ENCODE results near the gene PLAAT2. TPM values are rescaled to one million over a fixed set of nuclear protein-coding genes. Genes with fewer than 3 reads are reported as not detected.

The PLAAT2 gene
- total RNA-seq, 1 experiment from 2014 or later, result 0.66 TPM

DNA sequence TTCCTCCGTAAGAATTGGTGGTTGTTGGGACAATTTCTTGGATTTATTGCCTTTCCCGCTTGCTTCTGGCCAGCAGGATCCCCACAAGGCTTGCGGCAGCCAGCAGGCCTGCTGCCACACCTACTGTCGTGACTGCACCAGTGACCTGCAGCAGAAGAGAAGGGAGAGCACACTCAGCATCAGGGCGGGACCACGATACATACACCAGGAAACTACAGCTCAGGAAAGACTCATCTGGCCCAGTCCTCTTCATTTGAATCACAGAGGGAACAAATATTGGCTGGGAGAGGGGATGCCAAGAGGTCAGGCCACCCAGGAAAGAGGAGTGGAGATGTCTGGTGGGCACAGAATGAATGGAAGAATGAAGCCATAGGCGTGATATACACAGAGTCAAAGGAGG, 10.3 kb downstream of the PLAAT2 start (continued):
- TF ChIP-seq, protein P1, sequence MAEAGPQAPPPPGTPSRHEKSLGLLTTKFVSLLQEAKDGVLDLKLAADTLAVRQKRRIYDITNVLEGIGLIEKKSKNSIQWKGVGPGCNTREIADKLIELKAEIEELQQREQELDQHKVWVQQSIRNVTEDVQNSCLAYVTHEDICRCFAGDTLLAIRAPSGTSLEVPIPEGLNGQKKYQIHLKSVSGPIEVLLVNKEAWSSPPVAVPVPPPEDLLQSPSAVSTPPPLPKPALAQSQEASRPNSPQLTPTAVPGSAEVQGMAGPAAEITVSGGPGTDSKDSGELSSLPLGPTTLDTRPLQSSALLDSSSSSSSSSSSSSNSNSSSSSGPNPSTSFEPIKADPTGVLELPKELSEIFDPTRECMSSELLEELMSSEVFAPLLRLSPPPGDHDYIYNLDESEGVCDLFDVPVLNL (CRISPR knock-in tag; IDR thresholded peaks at IDR 0.05; ENCODE audit: borderline replicate concordance, low read depth), result no peak
- TF ChIP-seq TEAD1 (CRISPR knock-in tag; IDR thresholded peaks at IDR 0.05), result no peak
- no peak for TF ChIP-seq ZNF263 (CRISPR knock-in tag; IDR thresholded peaks at IDR 0.05; ENCODE audit: low read depth)
- TF ChIP-seq, protein P2, sequence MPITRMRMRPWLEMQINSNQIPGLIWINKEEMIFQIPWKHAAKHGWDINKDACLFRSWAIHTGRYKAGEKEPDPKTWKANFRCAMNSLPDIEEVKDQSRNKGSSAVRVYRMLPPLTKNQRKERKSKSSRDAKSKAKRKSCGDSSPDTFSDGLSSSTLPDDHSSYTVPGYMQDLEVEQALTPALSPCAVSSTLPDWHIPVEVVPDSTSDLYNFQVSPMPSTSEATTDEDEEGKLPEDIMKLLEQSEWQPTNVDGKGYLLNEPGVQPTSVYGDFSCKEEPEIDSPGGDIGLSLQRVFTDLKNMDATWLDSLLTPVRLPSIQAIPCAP (CRISPR knock-in tag; IDR thresholded peaks at IDR 0.05), result no peak
- TF ChIP-seq ZBTB21 (CRISPR knock-in tag; IDR thresholded peaks at IDR 0.05; ENCODE audit: borderline replicate concordance), result no peak

DNA sequence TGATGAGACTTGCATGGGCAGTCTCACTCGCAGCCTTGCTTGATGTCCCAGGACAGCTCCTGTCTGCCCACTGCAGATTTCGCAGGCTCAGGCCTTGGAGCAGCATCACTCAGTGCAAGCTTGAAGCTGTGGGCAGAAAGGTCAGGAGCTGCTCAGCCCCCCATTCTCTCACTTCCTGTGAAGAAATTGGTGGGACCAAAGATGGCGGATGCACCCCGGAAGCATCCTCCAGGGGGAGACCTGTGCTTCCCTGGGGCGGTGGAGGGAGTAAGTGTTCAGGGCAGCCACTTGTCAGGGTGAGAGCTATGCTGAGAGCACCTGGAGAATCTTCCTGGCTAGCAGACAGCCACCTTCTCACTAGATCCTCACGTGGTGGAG, 11.3 kb downstream of the PLAAT2 start:
- CTCF ChIA-PET, result interaction anchor here (0.6 to 2.2 kb wide), 4 partner anchors 44 to 187 kb away, joined by 4 to 5 read pairs (median 4); partner anchors contain the start of gene PLAAT5
- Mint-ChIP-seq H3K4me1 (peaks cover 33% of the 10 kb centered on the region), H3K36me3 (peaks cover 5% of the 10 kb centered on the region), H3K27me3 (ENCODE audit: low read depth) (peaks cover 5% of the 10 kb centered on the region), H3K9me3 (peaks cover 15% of the 10 kb centered on the region), H3K4me3 (no peak overlapping the region), H3K27ac (no peak overlapping the region)
- POLR2A ChIA-PET, result interaction anchor here (1.0 kb wide), 1 partner anchor 59 kb away, joined by 3 read pairs; no protein-coding TSS in a partner anchor
- DNase-seq (ENCODE audit: low spot score) (no peak), ATAC-seq (no peak)
- TF ChIP-seq, protein P3, sequence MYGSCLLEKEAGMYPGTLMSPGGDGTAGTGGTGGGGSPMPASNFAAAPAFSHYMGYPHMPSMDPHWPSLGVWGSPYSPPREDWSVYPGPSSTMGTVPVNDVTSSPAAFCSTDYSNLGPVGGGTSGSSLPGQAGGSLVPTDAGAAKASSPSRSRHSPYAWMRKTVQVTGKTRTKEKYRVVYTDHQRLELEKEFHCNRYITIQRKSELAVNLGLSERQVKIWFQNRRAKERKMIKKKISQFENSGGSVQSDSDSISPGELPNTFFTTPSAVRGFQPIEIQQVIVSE (CRISPR knock-in tag; IDR thresholded peaks at IDR 0.05; ENCODE audit: borderline replicate concordance), result no peak
- TF ChIP-seq ZNF671 (CRISPR knock-in tag; IDR thresholded peaks at IDR 0.05) (no peak), TEAD1 (CRISPR knock-in tag; IDR thresholded peaks at IDR 0.05) (no peak), TCF7 (CRISPR knock-in tag; IDR thresholded peaks at IDR 0.05; ENCODE audit: low read depth) (no peak), RORB (CRISPR knock-in tag; IDR thresholded peaks at IDR 0.05) (no peak), GRHL2 (CRISPR knock-in tag; IDR thresholded peaks at IDR 0.05; ENCODE audit: insufficient replicate concordance, severe bottlenecking) (no peak), NR1H2 (CRISPR knock-in tag; IDR thresholded peaks at IDR 0.05) (no peak)
- TF ChIP-seq, protein P4, sequence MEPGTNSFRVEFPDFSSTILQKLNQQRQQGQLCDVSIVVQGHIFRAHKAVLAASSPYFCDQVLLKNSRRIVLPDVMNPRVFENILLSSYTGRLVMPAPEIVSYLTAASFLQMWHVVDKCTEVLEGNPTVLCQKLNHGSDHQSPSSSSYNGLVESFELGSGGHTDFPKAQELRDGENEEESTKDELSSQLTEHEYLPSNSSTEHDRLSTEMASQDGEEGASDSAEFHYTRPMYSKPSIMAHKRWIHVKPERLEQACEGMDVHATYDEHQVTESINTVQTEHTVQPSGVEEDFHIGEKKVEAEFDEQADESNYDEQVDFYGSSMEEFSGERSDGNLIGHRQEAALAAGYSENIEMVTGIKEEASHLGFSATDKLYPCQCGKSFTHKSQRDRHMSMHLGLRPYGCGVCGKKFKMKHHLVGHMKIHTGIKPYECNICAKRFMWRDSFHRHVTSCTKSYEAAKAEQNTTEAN (CRISPR knock-in tag; IDR thresholded peaks at IDR 0.05), result no peak
- TF ChIP-seq, protein P5, sequence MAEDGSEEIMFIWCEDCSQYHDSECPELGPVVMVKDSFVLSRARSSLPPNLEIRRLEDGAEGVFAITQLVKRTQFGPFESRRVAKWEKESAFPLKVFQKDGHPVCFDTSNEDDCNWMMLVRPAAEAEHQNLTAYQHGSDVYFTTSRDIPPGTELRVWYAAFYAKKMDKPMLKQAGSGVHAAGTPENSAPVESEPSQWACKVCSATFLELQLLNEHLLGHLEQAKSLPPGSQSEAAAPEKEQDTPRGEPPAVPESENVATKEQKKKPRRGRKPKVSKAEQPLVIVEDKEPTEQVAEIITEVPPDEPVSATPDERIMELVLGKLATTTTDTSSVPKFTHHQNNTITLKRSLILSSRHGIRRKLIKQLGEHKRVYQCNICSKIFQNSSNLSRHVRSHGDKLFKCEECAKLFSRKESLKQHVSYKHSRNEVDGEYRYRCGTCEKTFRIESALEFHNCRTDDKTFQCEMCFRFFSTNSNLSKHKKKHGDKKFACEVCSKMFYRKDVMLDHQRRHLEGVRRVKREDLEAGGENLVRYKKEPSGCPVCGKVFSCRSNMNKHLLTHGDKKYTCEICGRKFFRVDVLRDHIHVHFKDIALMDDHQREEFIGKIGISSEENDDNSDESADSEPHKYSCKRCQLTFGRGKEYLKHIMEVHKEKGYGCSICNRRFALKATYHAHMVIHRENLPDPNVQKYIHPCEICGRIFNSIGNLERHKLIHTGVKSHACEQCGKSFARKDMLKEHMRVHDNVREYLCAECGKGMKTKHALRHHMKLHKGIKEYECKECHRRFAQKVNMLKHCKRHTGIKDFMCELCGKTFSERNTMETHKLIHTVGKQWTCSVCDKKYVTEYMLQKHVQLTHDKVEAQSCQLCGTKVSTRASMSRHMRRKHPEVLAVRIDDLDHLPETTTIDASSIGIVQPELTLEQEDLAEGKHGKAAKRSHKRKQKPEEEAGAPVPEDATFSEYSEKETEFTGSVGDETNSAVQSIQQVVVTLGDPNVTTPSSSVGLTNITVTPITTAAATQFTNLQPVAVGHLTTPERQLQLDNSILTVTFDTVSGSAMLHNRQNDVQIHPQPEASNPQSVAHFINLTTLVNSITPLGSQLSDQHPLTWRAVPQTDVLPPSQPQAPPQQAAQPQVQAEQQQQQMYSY (CRISPR knock-in tag; IDR thresholded peaks at IDR 0.05), result no peak
- TF ChIP-seq, protein P6, sequence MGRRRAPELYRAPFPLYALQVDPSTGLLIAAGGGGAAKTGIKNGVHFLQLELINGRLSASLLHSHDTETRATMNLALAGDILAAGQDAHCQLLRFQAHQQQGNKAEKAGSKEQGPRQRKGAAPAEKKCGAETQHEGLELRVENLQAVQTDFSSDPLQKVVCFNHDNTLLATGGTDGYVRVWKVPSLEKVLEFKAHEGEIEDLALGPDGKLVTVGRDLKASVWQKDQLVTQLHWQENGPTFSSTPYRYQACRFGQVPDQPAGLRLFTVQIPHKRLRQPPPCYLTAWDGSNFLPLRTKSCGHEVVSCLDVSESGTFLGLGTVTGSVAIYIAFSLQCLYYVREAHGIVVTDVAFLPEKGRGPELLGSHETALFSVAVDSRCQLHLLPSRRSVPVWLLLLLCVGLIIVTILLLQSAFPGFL (CRISPR knock-in tag; IDR thresholded peaks at IDR 0.05; ENCODE audit: borderline replicate concordance), result no peak
- TF ChIP-seq, protein P7, sequence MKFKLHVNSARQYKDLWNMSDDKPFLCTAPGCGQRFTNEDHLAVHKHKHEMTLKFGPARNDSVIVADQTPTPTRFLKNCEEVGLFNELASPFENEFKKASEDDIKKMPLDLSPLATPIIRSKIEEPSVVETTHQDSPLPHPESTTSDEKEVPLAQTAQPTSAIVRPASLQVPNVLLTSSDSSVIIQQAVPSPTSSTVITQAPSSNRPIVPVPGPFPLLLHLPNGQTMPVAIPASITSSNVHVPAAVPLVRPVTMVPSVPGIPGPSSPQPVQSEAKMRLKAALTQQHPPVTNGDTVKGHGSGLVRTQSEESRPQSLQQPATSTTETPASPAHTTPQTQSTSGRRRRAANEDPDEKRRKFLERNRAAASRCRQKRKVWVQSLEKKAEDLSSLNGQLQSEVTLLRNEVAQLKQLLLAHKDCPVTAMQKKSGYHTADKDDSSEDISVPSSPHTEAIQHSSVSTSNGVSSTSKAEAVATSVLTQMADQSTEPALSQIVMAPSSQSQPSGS (CRISPR knock-in tag; IDR thresholded peaks at IDR 0.05; ENCODE audit: borderline replicate concordance, low read depth), result no peak
